HEK293T (cell line): ENCODE measurements around the gene MOCS3.
"Not testable (repeated sequence)": the region's sequence is repeated elsewhere in the genome, so short reads cannot be mapped to it uniquely, and the experiment has no call there.

Source experiments
- CTCF ChIA-PET: fragments of 350-600 bp; formaldehyde crosslinking; extraction: SDS; loops from one replicate; lab custom pipeline; 2021; ENCODE audit warnings: antibody characterized with exemption, inconsistent platforms; lab: Yijun Ruan, JAX
- POLR2A ChIA-PET: fragments of 350-600 bp; formaldehyde crosslinking; extraction: SDS; loops from one replicate; lab custom pipeline; 2020; ENCODE audit warnings: antibody characterized with exemption, inconsistent platforms; lab: Yijun Ruan, JAX
- DNase-seq: peaks from one replicate; pipeline ENCODE4 v3.0.0; 2012; ENCODE audit warnings: mixed read lengths; ENCODE audit errors: extremely low spot score
- ARNT ChIP-seq: fragments of 450-650 bp; IDR thresholded peaks from 2 replicates; pipeline ENCODE4 v1.6.1; 2017; ENCODE audit warnings: mild to moderate bottlenecking
- BHLHE40 ChIP-seq: fragments of 450-650 bp; IDR thresholded peaks from 2 replicates; pipeline ENCODE4 v1.6.1; 2016; ENCODE audit warnings: mild to moderate bottlenecking, moderate library complexity, borderline replicate concordance
- CTBP1 ChIP-seq: fragments of 450-650 bp; IDR thresholded peaks from 2 replicates; pipeline ENCODE4 v1.6.1; 2016; ENCODE audit warnings: borderline replicate concordance
- ELF4 ChIP-seq: fragments of 450-650 bp; IDR thresholded peaks from 2 replicates; pipeline ENCODE4 v1.6.1; 2017; ENCODE audit warnings: antibody characterized with exemption
- FOXA1 ChIP-seq: fragments of 450-650 bp; IDR thresholded peaks from 2 replicates; pipeline ENCODE4 v1.6.1; 2016; ENCODE audit warnings: mild to moderate bottlenecking
- FOXK2 ChIP-seq: fragments of 450-650 bp; IDR thresholded peaks from 2 replicates; pipeline ENCODE4 v1.6.1; 2016; ENCODE audit warnings: mild to moderate bottlenecking
- FOXM1 ChIP-seq: fragments of 450-650 bp; IDR thresholded peaks from 2 replicates; pipeline ENCODE4 v1.6.1; 2017; ENCODE audit warnings: mild to moderate bottlenecking, borderline replicate concordance
- HDGF ChIP-seq: fragments of 450-650 bp; IDR thresholded peaks from 2 replicates; pipeline ENCODE4 v1.6.1; 2017; ENCODE audit warnings: antibody characterized with exemption, borderline replicate concordance
- L3MBTL2 ChIP-seq: fragments of 450-650 bp; conservative IDR thresholded peaks from 2 replicates; pipeline ENCODE4 v1.6.1; 2016; ENCODE audit warnings: mild to moderate bottlenecking
- LEF1 ChIP-seq: fragments of 450-650 bp; IDR thresholded peaks from 2 replicates; pipeline ENCODE4 v1.6.1; 2017; ENCODE audit warnings: mild to moderate bottlenecking, borderline replicate concordance
- NFRKB ChIP-seq: fragments of 450-650 bp; IDR thresholded peaks from 2 replicates; pipeline ENCODE4 v1.6.1; 2016; ENCODE audit warnings: mild to moderate bottlenecking, moderate library complexity
- SP1 ChIP-seq: fragments of 450-650 bp; IDR thresholded peaks from 2 replicates; pipeline ENCODE4 v1.6.1; 2017
- SUZ12 ChIP-seq: fragments of 450-650 bp; IDR thresholded peaks from 2 replicates; pipeline ENCODE4 v1.6.1; 2016; ENCODE audit warnings: mild to moderate bottlenecking
- TARDBP ChIP-seq: fragments of 450-650 bp; IDR thresholded peaks from 2 replicates; pipeline ENCODE4 v1.6.1; 2016
- ZNF384 ChIP-seq: fragments of 450-650 bp; IDR thresholded peaks from 2 replicates; pipeline ENCODE4 v1.6.1; 2016
- TF ChIP-seq, protein P1 (sequence below): fragments of 450-650 bp; IDR thresholded peaks from 2 replicates; pipeline ENCODE4 v1.6.1; 2016

Gene MOCS3

DNA sequence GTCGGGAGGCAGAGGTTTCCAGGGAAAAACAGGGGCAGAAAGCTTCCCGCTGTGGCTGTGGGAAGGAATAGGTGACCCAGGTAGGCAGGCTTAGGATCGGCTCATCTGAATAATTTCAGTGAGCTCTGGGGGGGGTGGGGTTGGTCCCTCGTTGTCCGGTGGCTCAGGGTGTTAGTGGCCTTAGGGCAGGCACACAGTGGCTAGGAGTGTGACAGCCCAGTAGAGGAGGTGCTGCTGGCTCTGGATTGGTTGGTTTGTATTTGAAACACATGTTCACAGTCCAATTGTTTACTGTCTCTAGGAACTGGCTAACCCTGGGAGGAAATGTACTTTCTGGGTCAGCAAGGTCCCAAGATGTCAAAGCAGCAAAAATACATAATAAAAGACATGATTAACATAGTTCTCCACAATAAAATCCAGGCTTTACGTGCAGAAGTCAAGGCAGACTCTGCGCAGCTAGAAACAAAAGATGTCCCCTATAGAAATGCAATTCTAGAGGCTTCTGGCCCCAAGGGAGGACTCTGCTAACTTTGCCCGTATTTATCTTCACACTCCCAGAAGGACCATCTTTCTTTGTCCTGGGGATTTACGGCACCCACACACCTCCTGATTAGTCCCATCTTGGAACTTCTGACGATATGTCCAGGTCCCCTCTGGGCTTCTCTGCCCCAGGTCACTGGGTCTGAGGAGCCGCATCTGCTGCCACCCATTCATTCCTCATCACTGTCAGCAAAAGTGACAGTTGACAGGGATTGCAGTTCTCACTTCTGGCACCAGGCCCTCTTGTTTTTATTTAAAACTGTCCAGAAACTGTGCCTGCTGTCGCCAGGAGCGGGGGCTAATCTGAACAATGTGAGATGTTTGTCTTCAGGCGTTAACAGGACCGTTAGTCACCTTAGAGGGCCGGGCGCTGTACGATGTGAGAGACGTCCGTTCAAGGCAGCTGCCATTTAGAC lies 18.7 kb downstream of the MOCS3 start:
- CTCF ChIA-PET, result no interaction called here
- no peak for DNase-seq
- POLR2A ChIA-PET, result no interaction called here
- TF ChIP-seq FOXM1 (no peak), BHLHE40 (no peak), NFRKB (no peak), FOXK2 (no peak), SUZ12 (no peak), L3MBTL2 (no peak), ELF4 (no peak), FOXA1 (no peak), SP1 (no peak), ARNT (no peak), TARDBP (no peak), ZNF384 (no peak), LEF1 (no peak), CTBP1 (no peak)
- TF ChIP-seq, protein P1, sequence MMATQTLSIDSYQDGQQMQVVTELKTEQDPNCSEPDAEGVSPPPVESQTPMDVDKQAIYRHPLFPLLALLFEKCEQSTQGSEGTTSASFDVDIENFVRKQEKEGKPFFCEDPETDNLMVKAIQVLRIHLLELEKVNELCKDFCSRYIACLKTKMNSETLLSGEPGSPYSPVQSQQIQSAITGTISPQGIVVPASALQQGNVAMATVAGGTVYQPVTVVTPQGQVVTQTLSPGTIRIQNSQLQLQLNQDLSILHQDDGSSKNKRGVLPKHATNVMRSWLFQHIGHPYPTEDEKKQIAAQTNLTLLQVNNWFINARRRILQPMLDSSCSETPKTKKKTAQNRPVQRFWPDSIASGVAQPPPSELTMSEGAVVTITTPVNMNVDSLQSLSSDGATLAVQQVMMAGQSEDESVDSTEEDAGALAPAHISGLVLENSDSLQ, result no peak

DNA sequence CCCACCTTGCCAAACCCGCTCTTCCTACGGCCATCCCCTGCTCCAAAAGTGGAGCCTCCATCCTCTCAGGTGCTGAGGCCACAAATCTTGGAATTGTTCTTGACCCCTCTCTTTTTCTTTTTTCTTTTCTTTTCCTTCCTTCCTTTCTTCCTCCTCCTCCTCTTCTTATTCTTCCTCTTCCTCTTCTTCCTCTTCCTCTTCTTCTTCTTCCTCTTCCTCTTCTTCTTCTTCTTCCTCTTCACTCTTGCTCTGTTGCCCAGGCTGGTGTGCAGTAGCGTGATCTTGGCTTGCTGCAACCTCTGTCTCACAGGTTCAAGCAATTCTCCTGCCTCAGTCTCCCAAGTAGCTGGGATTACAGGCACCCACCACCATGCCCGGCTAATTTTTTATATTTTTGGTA lies 19.9 kb downstream of the MOCS3 start:
- DNase-seq, CTCF ChIA-PET, POLR2A ChIA-PET: not testable (repeated sequence)

DNA sequence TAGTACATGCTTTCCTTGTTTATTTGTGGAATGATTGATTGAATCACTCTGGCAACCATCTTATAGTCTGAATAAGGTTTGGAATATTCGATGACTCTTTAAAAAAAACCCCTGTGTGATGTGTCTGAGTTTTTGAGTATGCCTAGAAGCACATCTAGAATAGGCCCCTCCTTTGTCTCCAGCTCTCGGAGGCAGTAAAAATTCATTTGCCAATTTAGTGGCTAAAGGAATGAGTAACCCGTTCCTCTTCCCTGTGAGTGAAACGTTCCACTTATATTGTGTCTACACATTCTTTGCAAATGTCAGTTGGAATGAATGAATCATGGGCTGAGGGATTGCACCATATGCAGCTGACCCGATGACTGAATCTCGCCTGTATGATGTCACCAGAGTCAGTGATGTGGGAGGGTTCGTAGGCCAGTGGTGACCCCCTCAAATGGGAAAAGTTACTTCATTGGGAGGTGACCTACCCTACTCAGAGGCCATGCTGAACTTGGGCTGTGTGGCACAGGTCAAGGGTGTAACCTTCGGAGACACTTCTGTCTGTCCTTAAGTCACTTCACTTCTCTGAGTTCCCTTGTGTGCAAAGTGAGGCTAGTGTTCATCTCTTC lies 21.6 kb downstream of the MOCS3 start:
- DNase-seq, result no peak
- POLR2A ChIA-PET, result no interaction called here
- CTCF ChIA-PET, result interaction anchor here (1.1 to 1.6 kb wide), 2 partner anchors 162 to 186 kb away, joined by 3 to 6 read pairs; partner anchors contain the start of gene BCAS4

DNA sequence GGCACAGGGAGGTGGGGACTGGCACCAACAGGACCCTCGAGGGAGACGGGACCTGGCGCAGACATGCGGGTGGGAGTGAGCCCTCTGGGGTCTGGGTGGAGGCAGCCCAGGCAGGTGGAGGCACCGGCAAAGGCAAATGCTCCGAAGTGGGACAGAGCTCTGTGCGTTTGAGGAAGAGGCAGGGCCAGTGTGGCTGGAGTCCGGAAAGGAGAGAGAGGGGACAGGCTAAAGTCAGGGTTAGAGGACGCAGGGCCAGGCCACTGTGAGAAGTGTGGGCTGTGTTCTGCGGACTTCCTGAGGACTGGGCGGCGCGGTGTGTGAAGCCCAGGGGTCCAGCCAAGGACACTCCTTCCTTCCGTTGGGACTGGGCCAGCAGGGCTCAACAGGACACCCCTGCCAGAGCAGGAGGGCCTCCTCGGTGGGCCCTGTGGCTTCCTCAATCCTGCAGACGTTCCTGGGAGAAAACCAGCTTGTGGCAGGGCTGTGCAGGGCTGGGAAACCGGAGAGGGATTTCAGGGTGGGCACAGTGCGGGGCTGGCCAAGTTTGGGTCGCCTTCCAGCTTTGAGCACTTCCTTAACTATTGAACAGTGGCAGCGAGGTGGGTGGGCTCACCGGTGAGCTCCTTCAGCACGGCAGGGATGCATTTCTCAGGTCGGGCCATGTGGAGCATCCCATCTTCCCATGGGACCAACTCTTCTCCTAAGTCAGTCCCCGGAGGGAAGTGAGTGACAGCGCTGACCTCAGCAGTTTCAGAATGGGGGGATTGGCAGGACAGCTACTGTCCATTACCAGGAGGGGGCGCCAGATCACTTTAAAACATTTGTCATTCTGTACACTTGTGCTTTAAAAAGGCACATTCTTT lies 22.5 kb downstream of the MOCS3 start:
- ChIA-PET POLR2A (interaction anchor here (1.0 to 1.2 kb wide), 2 partner anchors 22 to 186 kb away, joined by 3 read pairs; partner anchors contain the start of genes BCAS4, DPM1 and MOCS3), CTCF (interaction anchor here (0.6 to 1.6 kb wide), 13 partner anchors 8 to 582 kb away, joined by 3 to 7 read pairs (median 4); partner anchors contain the start of gene BCAS4)
- peak; percentile 68 for DNase-seq
- no peak for TF ChIP-seq ELF4
- TF ChIP-seq, protein P1, result peak; percentile 93

More for the DNA sequence above, 21.6 kb downstream of the MOCS3 start:
- TF ChIP-seq FOXM1 (no peak), L3MBTL2 (no peak), ELF4 (no peak), ZNF384 (no peak), ARNT (no peak), CTBP1 (no peak), NFRKB (no peak), SP1 (no peak), FOXA1 (no peak), TARDBP (no peak), HDGF (no peak), SUZ12 (no peak), FOXK2 (no peak), BHLHE40 (no peak), LEF1 (no peak)
- TF ChIP-seq, protein P1, result no peak

DNA sequence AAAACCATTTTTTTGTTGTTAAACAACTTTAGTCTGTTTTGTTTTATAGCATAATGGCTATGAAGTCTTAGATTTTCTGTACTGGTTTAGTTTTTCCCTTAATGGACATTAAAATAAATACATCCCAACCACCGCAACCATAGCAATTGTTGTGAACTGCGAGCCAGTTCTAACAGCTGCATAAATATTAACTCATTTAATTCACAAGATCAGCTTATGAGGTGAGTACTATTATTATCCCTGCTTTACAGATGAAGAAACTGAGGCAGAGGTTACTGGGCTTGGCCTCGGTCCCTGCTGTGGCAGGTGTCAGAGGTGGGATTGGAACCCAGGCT lies 23.1 kb downstream of the MOCS3 start:
- DNase-seq, result no peak
- ChIA-PET CTCF (interaction anchor here (0.6 to 1.6 kb wide), 13 partner anchors 9 to 581 kb away, joined by 3 to 7 read pairs (median 4); partner anchors contain the start of gene BCAS4), POLR2A (interaction anchor here (1.0 to 1.2 kb wide), 2 partner anchors 23 to 187 kb away, joined by 3 read pairs; partner anchors contain the start of genes BCAS4, DPM1 and MOCS3)
- TF ChIP-seq FOXA1, result no peak
- TF ChIP-seq HDGF, result no peak
- no peak for TF ChIP-seq NFRKB
- TF ChIP-seq BHLHE40, result no peak
- no peak for TF ChIP-seq SP1
- TF ChIP-seq TARDBP, result no peak
- no peak for TF ChIP-seq LEF1
- TF ChIP-seq SUZ12, result no peak
- TF ChIP-seq ARNT, result no peak
- TF ChIP-seq ZNF384, result no peak
- no peak for TF ChIP-seq FOXM1
- TF ChIP-seq FOXK2, result no peak
- TF ChIP-seq, protein P1, result no peak
- TF ChIP-seq ELF4, result no peak
- TF ChIP-seq L3MBTL2, result no peak
- no peak for TF ChIP-seq CTBP1
